GM18499 (cell line): ENCODE measurements around the gene GTF2H2.
"Not testable (repeated sequence)": the region's sequence is repeated elsewhere in the genome, so short reads cannot be mapped to it uniquely, and the experiment has no call there.

Source experiments
- ATAC-seq: cut with Tn5 transposase; IDR thresholded peaks from one replicate; pipeline ENCODE4 v1.9.1; 2021; ENCODE audit warnings: moderate number of reproducible peaks; ENCODE audit not compliant: insufficient read depth, unreplicated experiment

Gene GTF2H2

DNA sequence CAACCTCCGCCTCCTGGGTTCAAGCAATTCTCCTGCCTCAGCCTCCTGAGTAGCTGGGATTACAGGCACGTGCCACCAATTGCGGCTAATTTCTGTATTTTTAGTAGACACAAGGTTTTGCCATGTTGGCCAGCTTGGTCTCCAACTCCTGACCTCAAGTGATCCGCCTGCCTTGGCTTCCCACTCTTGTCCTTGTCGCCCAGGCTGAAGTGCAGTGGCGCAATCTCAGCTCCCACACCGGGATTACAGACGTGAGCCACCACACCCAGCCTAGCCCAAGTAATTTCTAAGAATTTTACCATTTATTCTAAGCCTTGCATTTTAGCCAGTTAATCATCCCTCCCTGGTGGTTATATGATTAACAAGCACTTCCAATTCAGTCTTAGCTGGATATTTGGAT, 53.3 kb downstream of the GTF2H2 start:
- ATAC-seq, result no peak

GRCh38 chr5:71013575-71013974, 53.9 kb downstream of the GTF2H2 start:
- ATAC-seq, result no peak

GRCh38 chr5:71011194-71011792, 56.2 kb downstream of the GTF2H2 start:
- no peak for ATAC-seq

GRCh38 chr5:71006983-71007382, 60.5 kb downstream of the GTF2H2 start:
- not testable (repeated sequence) for ATAC-seq
